Progenitor cell of endocrine pancreas (in vitro differentiated cells): ENCODE measurements around the gene PHYKPL. TPM values are rescaled to one million over a fixed set of nuclear protein-coding genes. Genes with fewer than 3 reads are reported as not detected.

Experiments used
- DNase-seq: peaks from one replicate; pipeline ENCODE4 v3.0.0; 2021; ENCODE audit warnings: low spot score; ENCODE audit not compliant: unreplicated experiment
- H3K27ac Mint-ChIP-seq: 2 replicates; pipeline ENCODE4 v1.8.0; 2021; ENCODE audit warnings: mild to moderate bottlenecking, moderate library complexity, mixed read lengths
- H3K27me3 Mint-ChIP-seq: 2 replicates; pipeline ENCODE4 v1.8.0; 2021; ENCODE audit warnings: mixed read lengths
- H3K36me3 Mint-ChIP-seq: 2 replicates; pipeline ENCODE4 v1.8.0; 2022; ENCODE audit warnings: mixed read lengths; ENCODE audit not compliant: insufficient read depth
- H3K4me1 Mint-ChIP-seq: 2 replicates; pipeline ENCODE4 v1.8.0; 2021; ENCODE audit warnings: low read depth, mixed read lengths
- H3K4me3 Mint-ChIP-seq: 2 replicates; pipeline ENCODE4 v1.8.0; 2021; ENCODE audit warnings: low read depth, mild to moderate bottlenecking, moderate library complexity, mixed read lengths
- H3K9me3 Mint-ChIP-seq: 2 replicates; pipeline ENCODE4 v1.8.0; 2021; ENCODE audit warnings: low read depth, mixed read lengths
- CTCF ChIP-seq: fragments of 200-600 bp; sonication (generic); IDR thresholded peaks from one replicate; pipeline ENCODE4 v1.5.0; 2021; ENCODE audit warnings: antibody characterized with exemption, mild to moderate bottlenecking; ENCODE audit not compliant: unreplicated experiment
- total RNA-seq: library from RNA; stranded (reverse); gene quantifications from 2 replicates; pipeline ENCODE4 v1.2.1, GENCODE V29; 2021

PHYKPL gene
- total RNA-seq, 1 donor from 2014 or later, result 113 TPM

GRCh38 chr5:178246624-178247279 is 14.2 kb upstream of the PHYKPL start:
- no peak for DNase-seq
- Mint-ChIP-seq H3K27ac (peak overlapping the region; percentile 78), H3K4me3 (no peak overlapping the region)

GRCh38 chr5:178245389-178245788 is 12.8 kb upstream of the PHYKPL start:
- no peak for TF ChIP-seq CTCF
- no peak for DNase-seq
- no peaks in the 10 kb centered on the region for H3K4me1 Mint-ChIP-seq
- H3K9me3 Mint-ChIP-seq, result no peaks in the 10 kb centered on the region
- no peak overlapping the region for H3K27ac Mint-ChIP-seq
- peaks cover 3% of the 10 kb centered on the region for H3K27me3 Mint-ChIP-seq
- no peaks in the 10 kb centered on the region for H3K36me3 Mint-ChIP-seq
- H3K4me3 Mint-ChIP-seq, result no peak overlapping the region

More at GRCh38 chr5:178246624-178247279, 14.2 kb upstream of the PHYKPL start:
- peaks cover 3% of the 10 kb centered on the region for H3K27me3 Mint-ChIP-seq
- no peaks in the 10 kb centered on the region for H3K4me1 Mint-ChIP-seq
- H3K36me3 Mint-ChIP-seq, result no peaks in the 10 kb centered on the region
- TF ChIP-seq CTCF, result no peak
- no peaks in the 10 kb centered on the region for H3K9me3 Mint-ChIP-seq

- no peak overlapping the region for H3K4me3 Mint-ChIP-seq
- DNase-seq, result no peak
- H3K9me3 Mint-ChIP-seq, result no peaks in the 10 kb centered on the region
- H3K27me3 Mint-ChIP-seq, result peaks cover 1% of the 10 kb centered on the region
- H3K27ac Mint-ChIP-seq, result no peak overlapping the region
- no peaks in the 10 kb centered on the region for H3K36me3 Mint-ChIP-seq
- TF ChIP-seq CTCF, result no peak
- no peaks in the 10 kb centered on the region for H3K4me1 Mint-ChIP-seq
Measured at GRCh38 chr5:178244576-178244975, 12.0 kb upstream of the PHYKPL start.

GRCh38 chr5:178242416-178242815 is 9.8 kb upstream of the PHYKPL start:
- DNase-seq, result no peak
- no peak for TF ChIP-seq CTCF
- Mint-ChIP-seq H3K27me3 (no peaks in the 10 kb centered on the region), H3K4me3 (no peak overlapping the region), H3K36me3 (no peaks in the 10 kb centered on the region), H3K9me3 (no peaks in the 10 kb centered on the region), H3K27ac (no peak overlapping the region), H3K4me1 (no peaks in the 10 kb centered on the region)

GRCh38 chr5:178241688-178242231 is 9.2 kb upstream of the PHYKPL start:
- H3K4me3 Mint-ChIP-seq, result no peak overlapping the region
- no peak for DNase-seq
- H3K9me3 Mint-ChIP-seq, result no peaks in the 10 kb centered on the region
- H3K36me3 Mint-ChIP-seq, result no peaks in the 10 kb centered on the region
- H3K27me3 Mint-ChIP-seq, result no peaks in the 10 kb centered on the region
- no peak for TF ChIP-seq CTCF
- H3K4me1 Mint-ChIP-seq, result no peaks in the 10 kb centered on the region
- H3K27ac Mint-ChIP-seq, result no peak overlapping the region
